NCI-H345 (cell line): ENCODE data around the gene RFX3.

ENCODE experiments used
- DNase-seq: peaks from one replicate; lab custom pipeline; 2025; lab: John Stamatoyannopoulos, UW

Gene RFX3

DNA sequence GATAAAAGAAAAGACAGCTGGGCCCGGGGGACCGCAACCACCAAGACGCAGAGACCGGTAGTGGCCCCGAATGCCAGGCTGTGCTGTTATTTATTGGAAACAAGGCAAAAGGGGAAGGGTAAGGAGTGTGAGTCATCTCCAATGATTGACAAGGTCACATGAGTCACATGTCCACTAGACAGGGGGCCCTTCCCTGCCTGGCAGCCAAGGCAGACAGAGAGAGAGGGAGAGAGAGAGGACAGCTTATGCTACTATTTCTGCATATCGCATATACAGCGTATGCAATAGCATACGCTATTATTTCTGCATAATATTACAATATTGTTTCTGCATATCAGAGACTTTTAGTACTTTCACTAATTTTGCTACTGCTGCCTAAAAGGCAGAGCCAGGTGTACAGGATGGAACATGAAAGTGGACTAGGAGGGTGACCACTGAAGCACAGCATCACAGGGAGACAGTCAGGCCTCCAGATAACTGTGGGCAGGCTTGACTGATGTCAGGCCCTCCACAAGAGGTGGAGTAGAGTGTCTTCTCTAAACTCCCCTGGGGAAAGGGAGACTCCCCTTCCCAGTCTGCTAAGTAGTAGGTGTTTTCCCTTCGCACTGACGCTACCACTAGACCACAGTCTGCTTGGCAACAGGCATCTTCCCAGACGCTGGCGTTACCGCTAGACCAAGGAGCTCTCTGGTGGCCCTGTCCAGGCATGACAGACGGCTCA is 50.3 kb downstream of the RFX3 start:
- no peak for DNase-seq

DNA sequence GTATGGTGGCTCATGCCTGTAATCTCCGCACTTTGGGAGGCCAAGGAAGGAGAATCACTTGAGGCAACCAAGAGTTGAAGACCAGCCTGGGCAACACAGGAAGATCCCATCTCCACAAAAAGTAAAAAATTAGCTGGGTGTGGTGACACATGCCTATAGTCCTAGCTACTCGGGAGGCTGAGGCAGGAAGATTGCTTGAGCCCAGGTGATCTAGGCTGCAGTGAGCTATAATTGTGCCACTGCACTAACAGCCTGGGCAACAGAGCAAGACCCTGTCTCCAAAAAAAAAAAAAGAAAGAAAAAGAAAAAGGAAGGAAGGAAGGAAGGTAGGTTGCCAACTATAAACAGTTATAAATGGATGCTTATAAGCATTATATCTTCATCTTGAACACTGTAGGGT is 51.0 kb downstream of the RFX3 start:
- DNase-seq, result no peak

DNA sequence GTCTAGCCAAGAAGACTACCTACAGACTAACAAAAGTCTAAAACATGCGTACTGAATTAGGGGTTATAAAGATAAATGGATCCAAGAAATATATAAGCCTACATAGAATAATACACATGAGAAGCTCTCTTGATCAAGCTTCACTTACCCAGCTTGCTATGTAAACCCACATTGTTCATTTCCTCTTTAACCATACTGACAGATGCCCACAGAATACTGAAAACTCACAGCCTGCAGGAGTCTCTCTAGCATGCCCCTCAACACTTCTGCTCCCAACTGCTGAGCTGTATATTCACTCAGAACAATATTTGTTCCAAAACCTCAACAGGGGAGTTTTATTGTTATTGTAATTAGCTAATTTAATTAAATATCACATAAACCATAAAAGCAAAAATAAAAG is 52.4 kb downstream of the RFX3 start:
- no peak for DNase-seq

DNA sequence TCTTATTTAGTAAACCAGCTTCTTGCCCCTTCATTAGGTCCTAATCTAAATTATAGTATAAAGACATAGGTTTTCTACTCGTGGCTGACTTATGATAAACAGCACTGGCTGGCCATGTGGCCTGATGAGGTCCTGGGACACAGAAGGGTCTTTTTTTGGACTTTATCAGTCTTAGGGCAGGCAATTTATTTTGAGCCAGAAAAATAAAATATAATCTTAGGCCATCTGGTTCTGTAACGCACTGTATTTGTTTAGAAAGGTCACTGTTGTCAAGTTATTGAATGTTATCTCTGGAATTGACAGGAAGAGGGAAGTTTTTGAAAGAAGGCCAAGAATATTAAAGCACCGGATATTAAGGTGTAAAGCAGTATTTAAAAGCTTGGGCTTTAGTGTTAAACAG is 53.9 kb downstream of the RFX3 start:
- no peak for DNase-seq

DNA sequence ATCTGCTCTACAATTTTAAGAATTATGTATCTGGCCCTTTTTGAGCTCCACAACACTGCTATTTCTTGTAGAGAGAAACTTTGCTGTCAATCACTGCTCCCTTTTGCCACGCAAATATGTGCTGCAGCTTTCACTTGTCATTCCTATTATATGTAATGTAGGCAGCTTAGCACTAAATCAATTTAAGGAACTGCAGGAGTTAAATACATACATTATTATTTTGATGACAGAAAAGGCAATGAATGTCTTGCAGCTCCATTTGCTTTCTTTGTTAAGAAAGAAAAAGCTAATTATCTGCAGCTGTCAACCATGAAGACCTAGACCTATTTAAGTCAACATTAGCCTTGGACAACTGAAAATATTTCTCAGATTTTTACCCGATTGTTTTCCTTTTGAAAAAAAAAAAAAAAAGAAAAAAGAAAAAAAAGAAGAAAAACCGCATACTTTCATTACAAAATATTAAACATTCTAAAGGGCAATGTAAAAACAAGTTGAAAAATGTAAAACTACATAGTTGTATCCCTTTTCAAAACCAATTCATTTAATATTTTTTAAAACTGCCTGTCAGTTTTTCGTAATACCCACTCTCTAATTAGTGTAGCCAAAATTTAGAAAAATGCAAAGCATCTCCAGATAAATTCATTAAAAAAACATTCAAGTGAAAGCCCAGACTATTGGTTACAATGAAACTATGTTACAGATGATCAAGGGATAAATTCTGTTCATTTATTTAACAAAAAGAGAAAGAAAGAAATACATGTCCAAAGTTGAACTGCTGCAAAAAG is 57.2 kb downstream of the RFX3 start:
- no peak for DNase-seq

DNA sequence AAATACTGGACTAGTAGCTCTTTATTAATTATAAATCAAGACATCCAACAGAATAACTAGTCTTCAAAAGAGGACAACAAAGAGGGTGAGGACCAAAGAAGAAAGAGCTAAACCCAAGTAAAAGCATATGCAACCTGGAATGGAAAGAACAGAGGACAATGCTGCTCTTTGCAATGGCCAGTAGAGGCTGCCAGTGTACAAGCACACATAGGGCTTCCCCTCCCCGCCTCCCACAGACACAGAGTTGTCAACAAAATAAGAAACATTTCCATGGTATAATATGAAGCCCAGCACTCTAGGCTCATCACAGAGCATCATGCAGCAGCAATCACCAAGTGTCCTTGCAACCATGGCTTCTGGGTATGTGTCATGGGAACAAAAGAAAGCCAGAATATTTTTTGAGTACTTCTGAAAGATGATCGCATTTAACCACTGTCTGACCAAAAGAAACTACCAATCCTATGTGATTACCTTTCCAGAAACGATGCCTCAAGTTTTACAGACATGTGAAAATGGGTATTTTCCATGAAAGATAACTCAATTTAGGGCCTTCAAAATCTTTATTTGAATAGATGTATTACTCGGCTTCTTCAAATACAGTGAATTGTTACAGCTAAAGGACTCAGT is 58.1 kb downstream of the RFX3 start:
- peak; percentile 61 for DNase-seq

DNA sequence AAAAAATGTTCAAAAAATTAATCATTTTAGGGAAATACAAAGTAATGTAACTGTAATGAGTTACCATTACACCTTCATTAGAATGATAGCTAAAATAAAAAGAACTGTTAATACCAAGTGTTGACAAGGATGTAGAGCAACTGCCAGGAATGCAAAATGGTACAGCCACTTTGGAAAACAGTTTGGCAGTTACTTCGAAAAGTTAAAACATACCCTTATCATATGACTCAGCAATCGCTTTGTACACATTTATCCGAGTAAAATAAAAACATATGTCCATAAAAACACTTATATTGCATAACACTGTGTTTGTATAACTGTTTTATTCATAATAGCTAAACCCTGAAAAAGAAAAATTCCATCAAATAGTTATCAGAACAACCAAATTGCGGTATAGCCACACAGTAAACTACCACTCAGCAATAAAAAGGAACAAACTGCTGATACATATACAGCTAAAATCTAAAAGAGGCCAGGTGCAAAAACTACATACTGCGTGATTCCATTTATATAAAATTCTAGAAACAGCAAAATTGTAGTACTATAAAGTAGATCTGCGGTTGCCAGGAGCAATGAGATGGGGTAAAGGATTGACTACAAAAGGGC is 61.7 kb downstream of the RFX3 start:
- no peak for DNase-seq

DNA sequence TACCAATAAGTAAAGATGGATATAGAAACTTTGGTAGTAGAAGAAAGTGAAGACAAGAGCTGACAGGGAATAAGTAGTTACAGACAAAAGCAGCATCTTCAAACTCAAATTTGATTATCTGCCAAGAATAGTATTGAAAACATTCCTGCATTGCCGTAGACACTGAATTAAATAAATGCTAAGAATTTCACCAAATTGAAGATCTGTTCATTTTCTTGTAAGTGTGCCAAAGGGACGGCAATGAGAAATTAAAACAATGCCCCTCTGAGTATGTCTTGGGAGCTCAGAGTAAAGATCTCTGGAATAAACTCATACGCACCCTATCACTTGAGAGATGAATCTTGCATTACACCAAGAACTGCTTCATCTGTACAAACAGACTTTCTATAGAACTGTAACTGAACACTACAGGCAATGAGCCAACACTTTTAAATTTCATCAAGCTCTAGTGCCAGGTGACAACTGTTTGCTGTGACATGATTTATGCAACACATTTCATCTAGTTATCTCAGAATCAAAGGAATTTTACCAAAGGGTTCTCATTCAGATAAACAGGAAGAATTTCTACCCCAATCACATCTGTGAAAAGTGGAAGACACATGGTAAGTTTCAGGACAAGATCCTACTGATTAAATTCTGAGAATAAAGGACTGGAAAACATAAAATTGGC is 66.9 kb downstream of the RFX3 start:
- DNase-seq, result peak; percentile 68

DNA sequence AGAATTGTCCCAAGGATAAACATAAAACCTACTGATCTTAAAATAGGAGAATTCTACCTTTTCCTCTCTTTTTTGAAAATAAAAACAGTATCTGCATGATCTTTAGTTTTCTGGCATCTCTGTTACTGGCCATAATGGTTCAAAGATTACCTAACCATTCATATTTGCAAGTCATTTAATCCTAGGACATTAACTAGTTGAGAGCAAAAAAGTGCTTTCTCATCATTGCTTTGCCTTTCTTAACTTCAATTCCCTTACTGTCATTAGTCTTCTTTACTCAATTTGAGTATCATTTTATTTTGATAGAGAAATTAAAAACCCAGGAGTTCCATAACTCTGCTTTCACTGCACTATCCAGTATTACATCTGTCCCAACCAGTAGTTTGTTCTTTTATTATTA is 68.6 kb downstream of the RFX3 start:
- no peak for DNase-seq

DNA sequence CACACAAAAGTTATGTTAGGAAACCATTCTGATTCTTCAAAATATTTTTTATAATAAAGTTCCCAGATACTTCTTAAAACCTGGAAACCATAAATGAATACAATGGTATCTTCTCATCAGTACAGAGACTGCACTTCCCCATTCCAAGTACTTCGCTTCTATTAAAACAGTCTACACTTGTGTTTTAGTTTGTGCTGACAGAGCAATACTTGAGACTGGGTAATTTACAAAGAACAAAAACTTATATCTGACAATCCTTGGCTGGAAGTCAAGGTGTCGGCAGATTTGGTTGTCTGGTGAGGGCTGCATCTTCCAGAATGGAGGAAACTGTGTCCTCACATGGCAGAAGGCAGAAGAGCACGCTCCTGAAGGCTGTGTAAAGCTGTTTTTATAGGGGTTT is 70.1 kb downstream of the RFX3 start:
- DNase-seq, result no peak

DNA sequence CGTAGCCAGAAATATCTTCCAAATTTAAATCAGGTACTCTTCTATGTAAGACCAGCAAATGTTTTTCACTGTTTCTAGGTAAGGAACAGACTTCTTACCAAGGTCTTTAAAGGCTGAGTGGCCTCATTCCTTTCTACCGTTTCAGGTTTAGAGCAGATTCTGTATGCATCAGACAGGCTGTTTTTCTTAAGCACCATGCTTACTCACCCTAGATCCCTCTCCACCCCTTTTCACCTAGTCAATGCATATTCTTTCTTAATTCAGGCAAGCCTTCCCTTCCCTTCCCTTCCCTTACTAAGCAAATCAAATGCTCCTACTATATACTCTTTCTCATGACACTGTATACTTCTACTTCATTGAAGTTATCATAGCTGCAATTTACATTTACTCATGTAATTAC is 70.7 kb downstream of the RFX3 start:
- no peak for DNase-seq

DNA sequence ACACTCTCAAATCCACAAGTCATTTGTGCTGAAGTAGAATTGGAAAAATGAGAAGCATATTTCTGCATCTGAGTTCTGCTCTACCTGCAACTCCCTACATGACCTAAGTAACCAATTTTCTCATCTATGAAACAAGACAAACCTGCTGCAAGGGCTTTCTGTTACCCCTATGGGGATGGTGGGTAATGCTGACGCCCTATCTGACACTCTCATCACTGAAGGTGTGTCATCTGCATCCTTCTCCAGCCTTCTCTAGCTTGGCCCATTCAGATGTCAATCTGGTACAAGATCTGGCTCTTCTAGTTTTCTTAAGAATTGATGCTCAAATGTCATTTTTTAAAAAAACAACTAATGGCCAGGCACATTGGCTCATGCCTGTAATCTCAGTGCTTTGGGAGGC is 73.8 kb downstream of the RFX3 start:
- no peak for DNase-seq

DNA sequence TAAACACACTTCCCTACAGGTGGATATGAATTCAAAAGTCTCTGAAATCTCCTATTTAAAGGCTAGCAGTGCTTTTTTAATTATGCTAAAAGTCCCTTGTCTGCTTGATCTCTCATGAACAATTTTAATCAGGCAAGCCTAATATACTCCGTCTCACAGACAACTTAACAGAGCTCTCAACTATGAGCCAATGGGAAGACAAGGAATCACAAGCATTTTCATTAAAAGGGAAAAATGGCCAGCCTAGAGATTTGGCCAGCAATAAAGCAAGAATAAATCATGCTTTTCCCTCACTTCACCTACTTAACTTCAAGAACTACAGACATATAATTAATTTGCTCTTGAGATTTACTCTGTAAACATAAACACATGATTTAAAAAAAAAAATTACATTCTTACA is 78.0 kb downstream of the RFX3 start:
- no peak for DNase-seq

DNA sequence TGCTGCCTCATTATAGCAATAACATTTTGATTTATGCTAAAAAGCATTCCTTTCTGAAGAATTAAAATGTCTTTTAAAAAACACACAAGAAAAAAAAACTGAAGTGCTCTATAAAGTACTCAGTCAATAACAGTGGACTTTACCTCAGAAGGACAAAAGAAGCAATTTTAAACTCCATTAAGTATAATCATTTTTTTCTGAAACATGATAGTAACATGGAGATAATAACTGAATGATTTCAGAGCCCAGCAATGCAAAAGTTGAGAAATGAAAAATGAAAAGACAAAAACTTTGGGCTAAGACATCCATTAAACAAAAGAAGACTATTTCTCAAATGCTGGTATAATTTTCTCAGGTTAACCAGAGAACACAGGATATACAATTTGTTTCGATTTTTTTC is 78.7 kb downstream of the RFX3 start:
- no peak for DNase-seq

DNA sequence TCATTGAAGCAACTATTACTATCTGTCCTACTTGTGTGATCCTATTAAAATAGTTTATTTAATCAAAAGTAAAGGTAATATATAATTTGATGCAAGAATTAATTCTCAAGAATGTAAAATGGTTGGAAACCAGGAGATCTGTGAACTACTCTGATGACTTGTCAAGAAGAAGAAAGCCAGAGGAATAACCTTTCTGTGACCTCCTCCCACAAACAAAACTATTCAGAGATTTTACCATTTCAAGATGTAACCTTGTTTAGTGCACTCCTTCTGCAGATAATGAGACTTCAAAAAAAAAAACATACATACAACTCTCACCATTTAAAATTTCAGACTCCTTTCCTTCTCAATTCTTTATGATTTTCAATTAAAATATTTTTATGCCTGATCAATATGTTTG is 79.5 kb downstream of the RFX3 start:
- DNase-seq, result no peak

DNA sequence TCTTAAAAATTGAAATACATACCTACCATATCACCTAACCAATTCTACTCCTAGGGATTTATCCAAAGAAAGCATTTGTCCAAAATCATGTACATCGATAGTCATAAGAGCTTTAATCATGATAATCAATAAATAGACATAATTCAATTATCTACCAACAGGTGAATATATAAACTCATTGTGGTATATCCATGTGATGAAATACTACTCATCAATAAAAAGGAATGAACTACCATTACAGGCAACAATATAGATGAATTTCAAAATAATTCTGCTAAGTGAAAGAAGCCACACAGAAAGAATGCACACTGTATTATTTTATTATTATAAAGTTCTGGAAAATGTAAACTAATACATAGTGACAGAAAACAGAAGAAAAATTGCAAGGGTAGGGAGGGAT is 81.8 kb downstream of the RFX3 start:
- DNase-seq, result no peak

DNA sequence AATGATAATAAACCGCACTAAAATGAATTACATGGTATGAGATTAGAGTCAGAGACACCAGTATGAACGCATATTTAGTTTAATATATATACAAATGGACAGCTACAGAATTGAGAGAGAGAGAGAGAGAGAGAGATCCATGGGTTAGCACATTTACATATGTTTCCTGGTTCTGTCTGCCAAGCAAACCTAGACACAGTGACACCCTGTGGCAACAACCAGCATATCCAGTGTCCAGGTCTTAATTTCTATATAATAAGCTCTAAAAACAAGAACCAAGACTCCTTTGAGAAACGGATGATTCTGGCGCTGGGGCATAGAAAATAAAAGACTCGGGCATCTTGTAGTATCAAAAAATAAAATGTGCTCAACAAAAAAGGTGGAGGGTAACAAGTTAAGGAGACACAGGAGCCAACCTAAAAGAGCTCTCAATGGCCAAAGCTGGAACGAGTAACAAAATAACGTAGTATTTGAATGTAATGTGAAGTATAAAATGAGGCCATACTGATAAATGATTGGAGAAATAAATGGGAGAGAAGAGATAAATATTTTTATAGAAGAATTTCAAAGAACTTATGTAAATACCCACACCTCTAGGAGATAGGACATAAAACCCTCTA is 84.5 kb downstream of the RFX3 start:
- DNase-seq, result peak; percentile 23

DNA sequence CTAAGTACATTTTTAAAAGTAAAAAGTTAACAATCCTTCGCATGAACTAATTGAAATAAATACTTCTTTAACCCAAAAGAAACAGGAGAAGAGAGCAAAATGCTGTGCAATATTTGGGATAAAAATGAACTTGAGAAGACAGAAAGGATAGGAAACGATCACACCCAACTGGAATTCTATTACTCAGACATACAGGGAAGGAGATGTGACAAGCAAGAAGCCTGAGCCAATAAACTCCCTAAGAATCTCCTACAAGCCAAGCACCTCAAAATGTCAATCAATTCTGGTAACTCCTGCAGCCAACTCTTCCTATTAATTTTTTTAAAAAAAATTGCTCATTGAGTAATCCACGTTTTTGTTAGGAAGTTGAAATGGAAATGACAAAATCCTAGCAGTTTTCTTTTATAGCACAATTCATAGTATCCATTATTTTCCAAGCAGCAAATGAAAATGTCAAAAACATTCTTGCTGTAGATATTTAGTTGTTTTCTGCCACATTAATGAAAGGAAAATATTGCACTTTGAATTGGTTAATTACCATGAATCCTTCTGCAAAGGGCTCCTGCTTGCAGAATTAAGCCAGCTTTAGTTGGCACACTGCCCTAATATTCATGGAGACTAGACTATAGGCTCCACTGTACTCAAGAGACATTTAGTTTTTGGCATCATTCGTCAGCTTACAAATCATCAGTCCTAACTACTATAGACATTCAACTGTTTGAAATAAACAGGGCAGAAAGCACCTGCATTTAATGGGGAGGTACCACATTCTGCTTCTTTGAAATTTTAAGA is 89.0 kb downstream of the RFX3 start:
- peak; percentile 23 for DNase-seq

DNA sequence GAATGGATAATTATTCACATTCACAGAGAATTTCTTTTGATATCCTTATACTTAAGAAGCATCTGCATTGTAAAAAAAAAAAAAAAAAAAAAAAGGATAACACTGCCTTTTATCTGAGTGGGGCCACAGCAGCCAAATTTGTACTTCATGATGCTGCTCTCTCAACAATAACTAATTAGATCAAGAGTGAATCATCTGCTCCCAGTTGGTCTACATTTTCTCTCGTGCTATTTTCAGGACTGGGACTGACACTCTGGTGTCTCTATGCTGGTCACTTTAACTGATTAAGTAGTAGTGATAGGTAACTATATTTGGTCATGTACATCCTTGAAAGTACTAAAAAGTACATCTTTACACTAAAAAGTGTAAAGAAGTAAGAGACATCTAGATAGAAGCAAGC is 90.1 kb downstream of the RFX3 start:
- DNase-seq, result no peak

DNA sequence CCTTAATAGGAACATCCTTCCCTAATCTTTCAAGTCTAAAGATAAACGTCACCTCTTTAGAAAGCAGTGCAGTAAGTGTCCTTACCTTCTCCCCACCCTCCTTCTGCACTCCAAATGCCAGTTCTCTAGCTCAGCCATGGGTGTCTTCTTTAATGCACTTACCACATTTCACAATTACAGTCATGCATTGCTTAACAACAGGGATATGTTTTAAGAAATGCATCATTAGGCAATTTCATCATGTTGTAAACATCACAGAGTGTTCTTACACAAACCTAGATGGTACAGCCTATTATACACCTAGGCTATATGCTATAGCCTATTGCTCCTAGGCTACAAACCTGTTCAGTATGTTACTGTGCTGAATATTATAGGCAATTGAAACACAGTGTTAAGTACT is 91.2 kb downstream of the RFX3 start:
- no peak for DNase-seq

DNA sequence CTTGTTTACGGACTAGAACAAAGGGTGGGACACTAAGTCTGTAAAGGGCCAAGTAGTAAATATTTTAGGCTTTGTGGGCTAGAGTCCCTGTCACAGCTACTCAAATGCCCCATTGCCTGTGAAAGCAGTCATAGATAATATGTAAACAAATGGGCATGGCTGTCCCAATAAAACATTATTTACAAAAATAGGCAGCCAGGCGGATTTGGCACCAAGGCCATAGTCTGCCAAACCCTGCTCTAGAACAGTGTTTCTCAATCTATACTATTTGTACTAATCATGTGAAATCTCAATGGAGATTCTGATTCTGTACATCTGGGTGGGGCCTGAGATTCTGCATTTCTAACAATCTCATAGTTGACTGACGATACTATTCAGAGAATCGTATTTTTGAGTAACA is 92.0 kb downstream of the RFX3 start:
- peak; percentile 9 for DNase-seq
